ENCODE data around the gene TMC5.
"Not testable (repeated sequence)": the region's sequence is repeated elsewhere in the genome, so short reads cannot be mapped to it uniquely, and the experiment has no call there.

TMC5 gene

GRCh38 chr16:19410435-19411171 is 7.1 kb upstream of the TMC5 start:
- no peak for DNase-seq

GRCh38 chr16:19411298-19411697 is 6.4 kb upstream of the TMC5 start:
- no peak for DNase-seq

- not testable (repeated sequence) for DNase-seq
Observed at GRCh38 chr16:19412055-19412454, 5.6 kb upstream of the TMC5 start.

GRCh38 chr16:19415461-19415860 is 2.2 kb upstream of the TMC5 start:
- no peak for DNase-seq

- no peak for DNase-seq
Observed at GRCh38 chr16:19415918-19416317, 1.8 kb upstream of the TMC5 start.

- no peak for DNase-seq
Observed at GRCh38 chr16:19418200-19418599, 517 bp downstream of the TMC5 start.

- DNase-seq, result no peak
Observed at GRCh38 chr16:19419698-19420075, 2.0 kb downstream of the TMC5 start.

GRCh38 chr16:19424478-19424877 is 6.8 kb downstream of the TMC5 start:
- DNase-seq, result no peak

- DNase-seq, result no peak
Observed at GRCh38 chr16:19430345-19430744, 12.7 kb downstream of the TMC5 start.

GRCh38 chr16:19431636-19432340 is 14.1 kb downstream of the TMC5 start:
- no peak for DNase-seq

GRCh38 chr16:19432429-19432828 is 14.7 kb downstream of the TMC5 start:
- DNase-seq, result no peak

GRCh38 chr16:19434584-19434983 is 16.9 kb downstream of the TMC5 start:
- DNase-seq, result no peak

- DNase-seq, result no peak
Observed at GRCh38 chr16:19436540-19436939, 18.9 kb downstream of the TMC5 start.

- DNase-seq, result no peak
Observed at GRCh38 chr16:19437280-19437679, 19.6 kb downstream of the TMC5 start.

GRCh38 chr16:19438739-19439138 is 21.1 kb downstream of the TMC5 start:
- DNase-seq, result no peak

- DNase-seq, result no peak
Observed at GRCh38 chr16:19439483-19439882, 21.8 kb downstream of the TMC5 start.

GRCh38 chr16:19443659-19444058 is 26.0 kb downstream of the TMC5 start:
- DNase-seq, result no peak

GRCh38 chr16:19446300-19446846 is 28.7 kb downstream of the TMC5 start:
- no peak for DNase-seq

GRCh38 chr16:19446886-19447285 is 29.2 kb downstream of the TMC5 start:
- no peak for DNase-seq

- no peak for DNase-seq
Observed at GRCh38 chr16:19450186-19450585, 32.5 kb downstream of the TMC5 start.

- DNase-seq, result no peak
Observed at GRCh38 chr16:19458722-19459379, 41.2 kb downstream of the TMC5 start.

- DNase-seq, result no peak
Observed at GRCh38 chr16:19460397-19460796, 42.7 kb downstream of the TMC5 start.

- no peak for DNase-seq
Observed at GRCh38 chr16:19463468-19464315, 46.0 kb downstream of the TMC5 start.

Data from activated effector memory CD4-positive, alpha-beta T cell treated with Interleukin-2 at 50 U/mL for 16 hours (primary cell).